H1 (cell line): ENCODE measurements around the gene NEK3. TPM values are rescaled to one million over a fixed set of nuclear protein-coding genes. Genes with fewer than 3 reads are reported as not detected.
"Not testable (repeated sequence)": the region's sequence is repeated elsewhere in the genome, so short reads cannot be mapped to it uniquely, and the experiment has no call there.

Experiments used
- CTCF ChIA-PET: fragments of 300-600 bp; sonication (Branson Sonifier 250); formaldehyde crosslinking; loops from one replicate; lab custom pipeline; 2021; ENCODE audit not compliant: partially characterized antibody; lab: Charles Lee
- POLR2A ChIA-PET: fragments of 300-600 bp; sonication (Branson Sonifier 250); formaldehyde crosslinking; loops from one replicate; lab custom pipeline; 2021; ENCODE audit warnings: inconsistent platforms; ENCODE audit not compliant: partially characterized antibody; lab: Charles Lee
- DNase-seq, 2 experiments: peaks; one replicate each; pipeline versions ENCODE4 v3.0.0 to v3.0.0-alpha.2; 2010 to 2022; ENCODE audit warnings: low spot score in 2 of 2, low read depth in 1 of 2, mixed read lengths in 1 of 2
- FAIRE-seq: peaks from 2 replicates; lab custom pipeline; 2011; peaks lifted over from hg19 to GRCh38; lab: Jason Lieb, UNC
- H2AFZ ChIP-seq: 2 replicates; pipeline ENCODE4 v1.8.1; 2012; ENCODE audit warnings: low read length, inconsistent platforms
- H2AK5ac ChIP-seq: 2 replicates; pipeline ENCODE4 v1.6.1; 2013; ENCODE audit warnings: low read depth, low read length
- H2BK120ac ChIP-seq: replicated peaks from 2 replicates; pipeline ENCODE3; 2013; ENCODE audit warnings: low read depth, low read length, inconsistent platforms
- H2BK12ac ChIP-seq: 2 replicates; pipeline ENCODE4 v1.6.1; 2013; ENCODE audit warnings: low read depth, low read length
- H2BK15ac ChIP-seq: 2 replicates; pipeline ENCODE4 v1.6.1; 2013; ENCODE audit warnings: low read length
- H2BK20ac ChIP-seq: 2 replicates; pipeline ENCODE4 v1.6.1; 2013; ENCODE audit warnings: low read length
- H2BK5ac ChIP-seq: 2 replicates; pipeline ENCODE4 v1.6.1; 2013; ENCODE audit warnings: low read depth, low read length
- H3K14ac ChIP-seq: 2 replicates; pipeline ENCODE4 v1.6.1; 2013; ENCODE audit warnings: inconsistent platforms; ENCODE audit not compliant: insufficient read length
- H3K18ac ChIP-seq: 2 replicates; pipeline ENCODE4 v1.6.1; 2013; ENCODE audit warnings: low read length; ENCODE audit errors: extremely low read depth
- H3K23ac ChIP-seq: 2 replicates; pipeline ENCODE4 v1.6.1; 2013; ENCODE audit warnings: inconsistent platforms; ENCODE audit not compliant: insufficient read length
- H3K23me2 ChIP-seq: 2 replicates; pipeline ENCODE4 v1.6.1; 2013; ENCODE audit warnings: low read depth, low read length
- H3K27ac ChIP-seq: 2 replicates; pipeline ENCODE4 v1.6.1; 2011; ENCODE audit warnings: low read depth, low read length, inconsistent platforms
- H3K27me3 ChIP-seq, 4 experiments: replicated peaks in 1 of 4; 1 replicate in 1 of 4; 2 replicates in 3 of 4; pipeline versions ENCODE4 v1.6.1 to v1.8.1; 2011 to 2013; ENCODE audit warnings: low read length in 3 of 4, mild to moderate bottlenecking in 3 of 4, inconsistent platforms in 2 of 4, mixed read lengths in 2 of 4, moderate library complexity in 1 of 4; ENCODE audit not compliant: control insufficient read depth in 3 of 4, insufficient read depth in 3 of 4; ENCODE audit errors: extremely low read depth in 1 of 4
- H3K36me3 ChIP-seq, 4 experiments: 2 replicates each; pipeline versions ENCODE4 v1.6.1 to v1.8.1; 2011 to 2013; ENCODE audit warnings: mild to moderate bottlenecking in 4 of 4, low read length in 3 of 4, moderate library complexity in 2 of 4, control low read depth in 1 of 4, inconsistent platforms in 1 of 4; ENCODE audit not compliant: insufficient read depth in 4 of 4, control insufficient read depth in 2 of 4
- H3K4ac ChIP-seq: replicated peaks from 2 replicates; pipeline ENCODE3; 2013; ENCODE audit warnings: low read length, low read depth, mixed read lengths, inconsistent platforms; ENCODE audit not compliant: insufficient read length
- H3K4me1 ChIP-seq, 4 experiments: replicated peaks in 1 of 4; 1 replicate in 1 of 4; 2 replicates in 3 of 4; pipeline versions ENCODE4 v1.6.1 to v1.8.1; 2011 to 2013; ENCODE audit warnings: low read length in 3 of 4, inconsistent platforms in 2 of 4, mixed read lengths in 1 of 4; ENCODE audit not compliant: insufficient read depth in 4 of 4, control insufficient read depth in 3 of 4
- H3K4me2 ChIP-seq, 2 experiments: 2 replicates each; pipeline versions ENCODE4 v1.6.1 to v1.8.1; 2011 to 2013; ENCODE audit warnings: low read depth in 2 of 2, low read length in 2 of 2, control low read depth in 1 of 2, inconsistent platforms in 1 of 2, mild to moderate bottlenecking in 1 of 2; ENCODE audit not compliant: insufficient read depth in 1 of 2
- H3K4me3 ChIP-seq, 4 experiments: fragments of 200-600, 300-600 bp in 1 of 4; sonication (generic), shearing (Covaris generic), sonication (Bioruptor Twin) in 1 of 4; 2 replicates each; pipeline versions ENCODE4 v1.5.1 to v1.8.1; 2011 to 2016; ENCODE audit warnings: low read length in 4 of 4, low read depth in 3 of 4, control low read depth in 2 of 4, inconsistent platforms in 2 of 4, mild to moderate bottlenecking in 2 of 4, mixed read lengths in 1 of 4, moderate library complexity in 1 of 4; ENCODE audit not compliant: insufficient read depth in 2 of 4; ENCODE audit errors: extremely low read depth in 1 of 4
- H3K56ac ChIP-seq: replicated peaks from 2 replicates; pipeline ENCODE3; 2013; ENCODE audit warnings: low read depth, mild to moderate bottlenecking, mixed read lengths, low read length, inconsistent platforms; ENCODE audit not compliant: insufficient read length
- H3K79me1 ChIP-seq: 2 replicates; pipeline ENCODE4 v1.6.1; 2013; ENCODE audit warnings: low read depth, low read length, control low read depth
- H3K79me2 ChIP-seq, 2 experiments: 2 replicates each; pipeline versions ENCODE4 v1.6.1 to v1.8.1; 2012 to 2013; ENCODE audit warnings: low read length in 2 of 2, mild to moderate bottlenecking in 2 of 2, inconsistent platforms in 1 of 2; ENCODE audit not compliant: insufficient read depth in 2 of 2, control insufficient read depth in 1 of 2
- H3K9ac ChIP-seq, 4 experiments: replicated peaks in 1 of 4; 1 replicate in 1 of 4; 2 replicates in 3 of 4; pipeline versions ENCODE4 v1.6.1 to v1.8.1; 2011 to 2013; ENCODE audit warnings: low read depth in 3 of 4, low read length in 3 of 4, control low read depth in 2 of 4, mild to moderate bottlenecking in 2 of 4, moderate library complexity in 2 of 4, inconsistent platforms in 1 of 4; ENCODE audit errors: extremely low read depth in 1 of 4
- H3K9me3 ChIP-seq, 2 experiments: 2 replicates each; pipeline versions ENCODE4 v1.6.1 to v1.8.1; 2012 to 2013; ENCODE audit warnings: mild to moderate bottlenecking in 2 of 2, moderate library complexity in 2 of 2, control low read depth in 1 of 2, inconsistent platforms in 1 of 2, low read depth in 1 of 2, low read length in 1 of 2, mixed read lengths in 1 of 2; ENCODE audit not compliant: insufficient read depth in 2 of 2
- H4K20me1 ChIP-seq, 2 experiments: replicated peaks in 1 of 2; 2 replicates each; pipeline versions ENCODE3 to v1.8.1; 2011 to 2013; ENCODE audit warnings: inconsistent platforms in 2 of 2, low read length in 2 of 2, mild to moderate bottlenecking in 1 of 2; ENCODE audit not compliant: insufficient read depth in 2 of 2, control insufficient read depth in 1 of 2
- H4K5ac ChIP-seq: 2 replicates; pipeline ENCODE4 v1.6.1; 2013; ENCODE audit warnings: low read length, low read depth, mixed read lengths, inconsistent platforms; ENCODE audit not compliant: insufficient read length
- H4K8ac ChIP-seq: 2 replicates; pipeline ENCODE4 v1.8.0; 2013; ENCODE audit warnings: mild to moderate bottlenecking, moderate library complexity, low read length, inconsistent platforms; ENCODE audit not compliant: insufficient read depth; ENCODE audit errors: extremely low read depth
- H4K91ac ChIP-seq: replicated peaks from 2 replicates; pipeline ENCODE3; 2013; ENCODE audit warnings: low read length, mixed read lengths, inconsistent platforms; ENCODE audit not compliant: insufficient read length
- SAP30 ChIP-seq: fragments of 300-600 bp; sonication (generic); IDR thresholded peaks from 2 replicates; pipeline ENCODE4 v1.7.1; 2012; ENCODE audit warnings: low read length, moderate library complexity, mild to moderate bottlenecking, inconsistent platforms; ENCODE audit not compliant: insufficient read depth, insufficient replicate concordance
- WGBS, 2 experiments: shearing (Covaris generic) in 1 of 2; methylation state at CpG; one replicate each; pipeline versions ENCODE4 v1.1.6 to v1.1.7; 2013 to 2015; ENCODE audit warnings: low lambda C conversion rate in 2 of 2, mixed read lengths in 2 of 2, inconsistent platforms in 1 of 2, low coverage in 1 of 2, missing lambda C conversion rate in 1 of 2; ENCODE audit not compliant: insufficient replicate concordance in 2 of 2, insufficient coverage in 1 of 2, insufficient read length in 1 of 2; ENCODE audit errors: extremely low coverage in 1 of 2, missing lambda C conversion rate in 1 of 2; 5-methylcytosine and 5-hydroxymethylcytosine counted together
- polyA plus RNA-seq, 7 experiments: library from polyadenylated mRNA; depleted of rRNA in 3 of 7; stranded (reverse) in 5 of 7; unstranded in 2 of 7; fragments of >200 nt in 5 of 7; fragments of 200-250 nt in 2 of 7; gene quantifications; 1 replicate in 5 of 7; 2 replicates in 1 of 7; 4 replicates in 1 of 7; pipeline versions ENCODE4 v1.2.1 to v1.2.3, GENCODE V29; 2011 to 2013; ENCODE audit warnings: missing spikeins in 2 of 7, mixed read lengths in 2 of 7
- total RNA-seq: library from RNA; stranded (reverse); fragmentation: NEBNext Ultra II Directional; extraction: Animal tissue kit (Norgen Biotek cat#: 25700); gene quantifications from 2 replicates; pipeline ENCODE4 v1.2.1, GENCODE V29; 2021

Gene NEK3
- total and polyA plus RNA-seq, 2 of the 8 experiments (the other 6 are each of a cell fraction or from before 2014, with no cell fraction given), result 11.4 to 26.0 TPM

- not testable (repeated sequence) for H2BK120ac ChIP-seq, H2BK5ac ChIP-seq, H3K36me3 ChIP-seq, H2BK15ac ChIP-seq, H3K27me3 ChIP-seq, DNase-seq, H3K18ac ChIP-seq, H3K9me3 ChIP-seq, H4K20me1 ChIP-seq, H3K4me1 ChIP-seq, H2BK20ac ChIP-seq, H2AK5ac ChIP-seq, H3K23me2 ChIP-seq, H3K27ac ChIP-seq, H3K14ac ChIP-seq, H4K91ac ChIP-seq, H3K79me1 ChIP-seq, H2BK12ac ChIP-seq, H3K23ac ChIP-seq, FAIRE-seq, H3K4ac ChIP-seq
- H3K79me2 ChIP-seq, result peaks cover 4 to 33% of the 10 kb centered on the region in 2 experiments
- 7% methylated on average over 14 of the region's 14 CpGs; no CpG with 5 or more reads in 1 of the 2 experiments for WGBS, 2 experiments
- H3K56ac ChIP-seq, result peak overlapping the region; percentile 84
- peak overlapping the region; percentile 43 to 94 (median 86) for H3K9ac ChIP-seq
- peak overlapping the region; percentile 74 to 100 (median 96) for H3K4me3 ChIP-seq
- CTCF ChIA-PET, result interaction anchor here (1.0 to 1.4 kb wide), 3 partner anchors 33 to 254 kb away, joined by 3 to 5 read pairs (median 4); no protein-coding TSS in a partner anchor
- peak overlapping the region; percentile 98; the same call in 1 of the 2 replicates for H4K8ac ChIP-seq
- H2AFZ ChIP-seq, result peak overlapping the region; percentile 99
- TF ChIP-seq SAP30, result peak; percentile 24
- peak overlapping the region; percentile 88 to 93 for H3K4me2 ChIP-seq
- POLR2A ChIA-PET, result interaction anchor here (1.0 to 2.5 kb wide), 4 partner anchors 10 to 280 kb away, joined by 3 to 8 read pairs (median 4); partner anchors contain the start of genes NEK3 and VPS36
- H4K5ac ChIP-seq, result peak overlapping the region; percentile 37
These were observed 34.3 kb upstream of the NEK3 start for GRCh38 chr13:52193587-52194183.
